NCI-H446 treated with DMSO at 0.1 percent for 48 hours (cell line): Measurements from ENCODE around the gene HSPA12B.

Experiments
- DNase-seq: peaks from one replicate; lab custom pipeline; 2025; lab: John Stamatoyannopoulos, UW

The HSPA12B gene

DNA sequence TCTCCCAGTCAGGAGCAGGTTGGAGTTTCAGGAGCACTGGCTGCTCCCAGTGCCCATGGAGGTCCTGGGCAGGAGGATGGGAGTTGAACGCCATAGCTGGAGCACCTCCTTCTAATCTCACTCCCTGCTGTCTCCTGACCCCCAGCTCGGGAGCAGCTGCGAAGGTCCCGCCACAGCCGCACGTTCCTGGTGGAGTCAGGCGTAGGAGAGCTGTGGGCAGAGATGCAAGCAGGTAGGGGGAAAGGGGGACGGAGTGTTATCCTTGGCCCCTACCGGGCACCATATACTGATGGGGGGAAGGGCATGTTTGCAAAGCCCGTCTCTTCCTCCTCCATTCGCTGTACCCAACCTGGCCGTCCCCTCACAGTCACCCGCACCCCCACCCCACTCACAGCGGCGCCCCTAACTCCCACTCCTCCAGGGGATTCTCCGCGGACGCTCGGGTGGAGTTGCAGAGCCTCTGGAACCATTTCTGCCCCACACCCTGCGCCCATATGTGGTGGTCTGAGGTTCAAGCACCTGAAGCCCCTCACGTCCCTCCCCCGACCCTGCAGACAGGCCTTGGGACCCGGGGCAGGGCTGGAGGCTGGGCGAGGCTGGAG is 16.7 kb downstream of the HSPA12B start:
- DNase-seq: no peak

DNA sequence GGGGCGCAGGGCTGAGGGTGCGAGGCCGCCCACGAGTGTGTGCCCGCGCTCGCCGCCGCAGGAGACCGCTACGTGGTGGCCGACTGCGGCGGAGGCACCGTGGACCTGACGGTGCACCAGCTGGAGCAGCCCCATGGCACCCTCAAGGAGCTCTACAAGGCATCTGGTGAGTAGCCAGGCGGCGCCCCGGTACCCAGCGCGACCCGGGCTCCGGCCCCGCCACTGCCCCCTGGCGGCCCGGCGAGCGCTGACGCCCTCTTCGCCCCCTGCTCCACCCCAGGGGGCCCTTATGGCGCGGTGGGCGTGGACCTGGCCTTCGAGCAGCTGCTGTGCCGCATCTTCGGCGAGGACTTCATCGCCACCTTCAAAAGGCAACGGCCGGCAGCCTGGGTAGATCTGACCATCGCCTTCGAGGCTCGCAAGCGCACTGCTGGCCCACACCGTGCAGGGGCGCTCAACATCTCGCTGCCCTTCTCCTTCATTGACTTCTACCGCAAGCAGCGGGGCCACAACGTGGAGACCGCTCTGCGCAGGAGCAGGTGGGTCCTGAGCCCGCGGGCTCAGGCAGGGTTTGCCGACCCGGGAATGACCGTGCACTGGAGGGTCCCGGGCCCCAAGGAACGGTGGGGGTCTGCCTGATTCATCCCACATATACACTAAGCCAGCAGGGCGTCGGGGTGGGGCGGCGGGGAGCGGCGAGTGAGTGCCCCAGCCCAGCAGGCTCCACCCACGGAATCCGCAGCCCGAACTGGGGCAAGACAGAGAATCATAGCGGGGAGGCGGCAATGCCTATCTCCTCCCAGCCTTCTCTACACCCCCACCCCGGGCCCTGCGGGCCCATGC is 17.4 kb downstream of the HSPA12B start:
- peak; percentile 10 for DNase-seq

DNA sequence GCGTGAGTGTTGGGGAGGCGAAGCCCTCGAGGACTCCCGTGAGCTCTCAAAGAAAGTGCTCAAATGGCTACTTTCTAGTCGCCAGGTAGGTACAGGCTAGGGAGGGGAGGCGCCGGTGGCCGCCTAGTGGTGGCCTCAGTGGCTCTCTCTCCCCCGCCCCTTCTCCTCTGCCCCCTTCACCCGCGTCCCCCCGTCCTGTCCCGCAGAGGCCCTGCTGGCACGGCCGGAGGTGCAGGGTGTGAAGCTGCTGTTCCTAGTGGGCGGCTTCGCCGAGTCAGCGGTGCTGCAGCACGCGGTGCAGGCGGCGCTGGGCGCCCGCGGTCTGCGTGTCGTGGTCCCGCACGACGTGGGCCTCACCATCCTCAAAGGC is 18.8 kb downstream of the HSPA12B start:
- DNase-seq: no peak

DNA sequence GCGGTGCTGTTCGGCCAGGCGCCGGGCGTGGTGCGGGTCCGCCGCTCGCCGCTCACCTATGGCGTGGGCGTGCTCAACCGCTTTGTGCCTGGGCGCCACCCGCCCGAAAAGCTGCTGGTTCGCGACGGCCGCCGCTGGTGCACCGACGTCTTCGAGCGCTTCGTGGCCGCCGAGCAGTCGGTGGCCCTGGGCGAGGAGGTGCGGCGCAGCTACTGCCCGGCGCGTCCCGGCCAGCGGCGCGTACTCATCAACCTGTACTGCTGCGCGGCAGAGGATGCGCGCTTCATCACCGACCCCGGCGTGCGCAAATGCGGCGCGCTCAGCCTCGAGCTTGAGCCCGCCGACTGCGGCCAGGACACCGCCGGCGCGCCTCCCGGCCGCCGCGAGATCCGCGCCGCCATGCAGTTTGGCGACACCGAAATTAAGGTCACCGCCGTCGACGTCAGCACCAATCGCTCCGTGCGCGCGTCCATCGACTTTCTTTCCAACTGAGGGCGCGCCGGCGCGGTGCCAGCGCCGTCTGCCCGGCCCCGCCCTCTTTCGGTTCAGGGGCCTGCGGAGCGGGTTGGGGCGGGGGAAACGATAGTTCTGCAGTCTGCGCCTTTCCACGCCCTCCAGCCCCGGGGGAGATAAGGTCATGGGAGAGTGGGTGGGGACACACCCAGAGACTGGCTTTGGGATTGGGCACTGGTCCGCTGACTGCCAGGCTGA is 19.3 kb downstream of the HSPA12B start:
- DNase-seq: no peak

DNA sequence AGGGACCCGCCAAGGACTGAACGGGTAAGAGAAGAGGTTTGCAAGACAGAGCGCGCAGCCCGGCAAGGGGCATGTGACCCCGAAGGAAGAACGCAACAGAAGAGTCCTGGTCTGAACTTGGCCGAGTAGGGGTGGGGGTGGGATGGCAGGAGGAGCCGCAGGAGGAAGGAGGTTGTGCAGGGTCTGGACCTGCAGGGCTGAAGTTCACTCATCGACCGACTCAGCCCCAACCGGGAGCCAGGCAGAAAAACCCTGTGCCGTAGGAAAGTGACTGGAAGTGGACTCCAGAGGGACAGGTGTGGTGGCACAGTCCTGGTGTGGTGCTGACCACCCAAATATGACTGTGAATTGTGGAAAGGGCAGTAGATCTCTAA is 19.9 kb downstream of the HSPA12B start:
- no peak for DNase-seq

DNA sequence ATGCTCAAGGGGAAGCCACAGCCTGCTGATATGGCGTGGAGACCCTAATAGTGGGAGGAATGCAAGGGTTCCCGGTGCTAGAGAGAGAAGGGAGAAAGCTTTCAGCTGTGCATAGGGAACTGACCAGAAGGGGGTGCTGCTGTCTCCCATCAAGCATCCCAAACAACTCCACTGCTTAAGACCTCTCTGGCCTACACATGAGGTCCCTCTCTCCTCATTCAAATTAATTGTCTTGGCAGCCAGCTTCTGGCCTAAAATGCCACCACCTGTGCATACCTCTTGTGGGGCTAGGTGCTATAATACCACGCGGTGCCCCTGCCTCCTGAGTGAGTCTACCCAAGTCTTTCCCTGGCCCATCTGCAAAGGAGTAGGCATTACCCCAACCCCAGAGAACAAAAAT is 20.6 kb downstream of the HSPA12B start:
- no peak for DNase-seq

DNA sequence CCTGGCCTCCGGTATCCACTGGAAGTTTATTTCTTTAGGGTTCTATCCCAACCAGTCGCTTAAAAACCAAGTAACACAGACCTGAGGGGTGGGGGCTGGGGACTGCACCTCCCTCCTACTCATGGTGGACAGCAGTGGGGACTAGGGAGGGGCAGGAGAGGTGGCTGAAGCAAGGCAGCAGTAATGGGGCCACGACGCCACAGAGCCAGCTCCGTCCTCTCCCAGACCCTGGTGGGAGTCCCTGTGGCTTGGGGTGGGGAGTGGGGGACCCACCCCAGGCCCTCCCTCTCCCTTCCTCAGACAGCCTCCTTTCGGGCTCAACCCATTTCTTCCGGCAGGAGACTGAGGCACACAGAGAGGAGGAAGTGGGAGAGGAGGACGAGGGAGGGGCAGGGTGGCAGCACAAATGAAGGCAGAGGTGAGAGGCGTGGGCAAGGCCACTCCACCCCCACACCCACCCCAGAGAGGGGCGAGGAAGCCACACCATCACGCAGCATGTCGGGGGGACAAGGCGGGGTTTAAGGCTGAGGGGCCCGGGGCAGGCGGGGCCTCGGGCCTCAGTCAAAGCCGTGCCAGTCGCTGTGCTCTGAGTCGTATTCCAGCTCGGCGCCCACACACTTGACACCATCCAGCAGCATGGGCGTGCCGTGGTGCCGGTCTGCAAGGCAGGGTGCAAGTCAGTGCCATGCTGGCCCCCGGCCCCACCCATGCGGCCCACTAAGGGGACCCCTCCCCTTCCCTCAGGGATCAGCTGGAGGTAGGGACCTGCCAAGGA is 21.2 kb downstream of the HSPA12B start:
- DNase-seq: no peak

DNA sequence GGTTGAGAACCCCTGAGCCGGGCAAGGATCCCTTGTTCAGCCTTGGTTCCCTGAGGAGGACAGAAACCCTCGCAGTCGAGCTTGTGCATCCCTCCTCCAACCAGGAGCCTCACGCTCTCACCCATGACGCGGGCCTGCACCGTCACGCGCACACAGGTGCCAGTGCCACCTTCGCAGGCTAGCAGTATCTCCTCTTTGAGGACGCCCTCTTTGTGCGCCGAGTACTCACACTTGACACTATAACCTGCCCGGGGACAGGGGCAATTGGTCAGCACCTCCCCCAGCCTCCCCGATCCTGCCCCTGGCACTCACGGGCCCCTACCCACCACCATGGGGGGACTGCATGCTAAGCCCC is 21.8 kb downstream of the HSPA12B start:
- no peak for DNase-seq

DNA sequence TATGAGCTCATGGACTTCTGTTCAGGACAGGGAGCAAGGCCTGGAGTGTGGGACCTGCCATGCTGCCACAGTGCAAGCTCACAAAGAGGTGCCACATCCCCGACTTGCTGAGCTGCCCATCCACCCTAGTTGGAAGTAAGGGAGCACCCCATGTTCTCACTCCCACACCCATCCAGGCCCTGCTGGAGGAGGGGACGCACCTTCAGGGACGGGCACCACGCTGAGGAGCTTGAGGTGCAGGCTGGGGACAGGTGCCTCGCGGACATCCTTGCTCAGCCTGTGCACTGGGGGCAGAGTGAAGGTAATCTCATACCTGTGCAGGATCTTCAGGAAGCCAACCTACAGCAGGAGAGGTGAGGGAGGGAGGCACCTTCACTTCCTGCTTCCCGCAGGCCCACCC is 22.8 kb downstream of the HSPA12B start:
- DNase-seq: no peak

DNA sequence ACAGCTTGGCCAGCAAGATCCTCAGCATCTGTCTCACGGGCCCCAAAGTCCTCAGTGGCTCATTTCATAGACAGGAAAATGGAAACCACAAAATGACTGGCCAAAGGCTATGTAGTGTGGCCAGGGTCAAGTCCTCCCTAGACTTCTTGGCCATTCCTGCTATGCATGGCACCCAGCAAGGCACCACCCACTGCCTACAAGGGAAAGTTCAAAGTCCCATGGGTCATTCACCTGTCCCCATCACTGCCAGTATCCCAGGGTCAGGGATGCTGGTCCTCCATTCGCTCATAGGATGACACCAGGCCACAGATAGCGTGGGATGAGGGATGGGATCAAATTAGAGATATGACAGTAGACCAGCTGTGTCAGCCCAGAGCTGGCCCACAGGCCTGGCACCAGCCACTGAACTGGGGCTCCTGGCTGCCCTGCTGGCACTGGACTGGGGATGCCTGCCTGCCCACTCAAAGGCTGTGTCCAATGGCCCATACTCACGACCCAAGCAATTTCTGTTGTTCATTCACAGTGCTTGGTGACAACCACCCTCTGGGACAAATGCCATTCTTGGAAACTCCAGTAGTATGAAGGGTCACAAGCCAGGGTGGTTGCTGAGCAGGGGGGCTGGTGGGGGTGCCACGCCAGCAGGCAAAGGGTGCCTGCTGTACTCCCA is 23.5 kb downstream of the HSPA12B start:
- DNase-seq: no peak

DNA sequence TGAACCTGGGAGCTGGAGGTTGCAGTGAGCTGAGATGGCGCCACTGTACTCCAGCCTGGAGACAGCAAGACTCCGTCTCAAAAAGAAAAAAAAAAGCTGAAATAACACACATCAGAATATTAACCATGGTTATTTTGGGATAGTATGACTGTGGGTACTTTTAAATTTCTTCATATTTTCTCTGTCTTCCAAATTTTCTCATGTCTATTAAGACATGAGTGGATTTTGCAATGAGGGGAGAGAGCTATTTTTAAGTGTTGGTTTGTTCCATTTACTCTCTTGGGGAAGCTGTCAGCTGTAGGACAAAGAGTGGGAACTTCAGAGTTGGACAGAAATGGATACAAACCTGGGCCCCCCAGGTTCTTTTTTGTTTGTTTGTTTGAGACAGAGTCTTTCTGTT is 24.8 kb downstream of the HSPA12B start:
- DNase-seq: no peak

DNA sequence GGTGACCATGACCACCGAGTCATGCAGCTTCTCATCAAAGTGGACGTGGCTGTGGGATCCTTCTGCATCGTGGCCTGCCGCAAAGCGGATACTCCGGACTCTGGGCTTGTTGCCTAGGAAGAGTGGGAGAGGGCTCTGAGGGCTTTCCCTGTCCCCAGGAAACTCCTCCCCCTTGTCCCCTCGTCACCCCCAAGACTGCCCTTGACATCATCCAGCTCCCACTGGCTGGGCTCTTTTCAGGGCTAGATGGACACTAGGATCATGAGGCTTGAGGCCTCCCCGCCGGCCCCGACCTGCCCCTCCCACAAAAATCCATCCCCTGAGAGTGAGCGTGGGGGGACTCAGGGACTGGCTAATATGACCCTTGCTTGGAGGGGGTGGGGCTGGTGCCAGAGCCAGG is 26.1 kb downstream of the HSPA12B start:
- DNase-seq: no peak

DNA sequence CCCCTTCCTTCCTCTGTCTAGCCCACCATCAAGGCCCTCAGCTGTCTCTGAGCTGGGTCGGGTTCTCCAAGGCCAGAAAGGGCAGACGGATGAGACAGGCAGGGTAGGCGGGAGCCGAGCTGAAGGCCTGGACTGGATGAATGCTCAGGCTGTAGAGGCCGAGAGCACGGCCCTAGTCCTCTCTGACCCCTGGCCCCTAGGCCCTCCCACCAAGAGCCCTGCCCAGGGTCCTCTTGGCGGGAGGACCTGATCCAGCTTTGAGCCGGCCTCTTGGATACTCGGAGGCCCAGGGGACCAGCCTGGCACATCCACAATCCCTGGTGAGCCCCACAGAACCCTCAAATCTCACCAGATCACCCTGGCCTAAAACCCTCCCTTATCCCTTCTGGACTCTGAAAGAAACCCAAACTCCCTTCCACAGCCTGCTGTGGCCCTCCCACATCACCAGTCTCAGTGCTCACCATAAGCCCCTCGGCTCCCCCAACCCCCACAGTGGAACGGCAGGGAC is 26.9 kb downstream of the HSPA12B start:
- no peak for DNase-seq

DNA sequence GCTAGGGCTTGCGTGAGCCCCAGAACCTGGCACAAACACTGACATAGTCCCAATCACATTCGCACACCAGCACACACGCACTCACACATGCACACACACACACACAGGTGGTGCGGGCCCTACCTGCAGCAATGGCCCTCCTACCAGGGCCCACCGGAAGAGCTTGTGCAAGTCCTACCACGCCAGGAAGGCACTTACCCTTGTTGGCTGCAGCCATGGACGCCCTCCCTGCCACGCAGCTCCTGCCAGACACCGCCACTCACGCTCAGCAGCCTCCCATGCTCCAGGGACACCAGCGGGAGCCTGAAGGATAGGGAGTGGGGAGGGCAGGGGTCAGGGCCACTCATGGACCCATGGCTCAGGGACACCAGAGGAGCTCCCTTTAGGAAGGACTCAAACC is 27.4 kb downstream of the HSPA12B start:
- DNase-seq: no peak

DNA sequence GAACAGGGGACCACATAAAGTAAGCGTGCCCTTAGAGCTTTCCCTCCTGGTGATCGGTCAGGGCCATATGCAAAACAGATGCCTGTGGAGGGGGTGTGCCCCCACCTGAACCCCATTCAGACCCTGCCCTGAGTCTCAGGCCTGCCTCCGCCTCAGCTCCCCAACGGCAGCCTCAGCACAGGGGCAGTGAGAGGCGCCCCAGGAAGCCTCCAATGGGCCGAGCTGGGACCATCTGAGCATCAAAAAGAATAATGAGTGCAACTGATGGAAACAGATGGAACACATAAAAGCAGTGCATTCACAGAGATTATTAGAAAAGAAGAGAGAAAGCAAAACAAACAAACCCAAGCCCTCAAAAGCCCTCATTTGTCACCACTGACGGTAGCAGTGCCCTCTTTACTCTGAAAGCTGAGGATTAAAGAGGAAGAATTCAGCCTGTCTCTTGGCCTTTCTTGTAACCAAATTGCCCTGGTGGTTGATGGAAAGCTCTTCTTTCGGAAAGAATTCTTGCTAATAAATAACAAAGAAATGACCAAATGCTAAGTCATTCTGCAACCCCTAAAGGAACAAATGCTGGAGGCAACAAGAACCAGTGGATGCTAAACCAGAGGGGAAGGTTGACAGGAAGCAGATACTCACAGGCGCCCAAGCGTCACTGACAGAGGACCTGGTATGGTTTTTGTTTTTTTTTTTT is 28.3 kb downstream of the HSPA12B start:
- no peak for DNase-seq

DNA sequence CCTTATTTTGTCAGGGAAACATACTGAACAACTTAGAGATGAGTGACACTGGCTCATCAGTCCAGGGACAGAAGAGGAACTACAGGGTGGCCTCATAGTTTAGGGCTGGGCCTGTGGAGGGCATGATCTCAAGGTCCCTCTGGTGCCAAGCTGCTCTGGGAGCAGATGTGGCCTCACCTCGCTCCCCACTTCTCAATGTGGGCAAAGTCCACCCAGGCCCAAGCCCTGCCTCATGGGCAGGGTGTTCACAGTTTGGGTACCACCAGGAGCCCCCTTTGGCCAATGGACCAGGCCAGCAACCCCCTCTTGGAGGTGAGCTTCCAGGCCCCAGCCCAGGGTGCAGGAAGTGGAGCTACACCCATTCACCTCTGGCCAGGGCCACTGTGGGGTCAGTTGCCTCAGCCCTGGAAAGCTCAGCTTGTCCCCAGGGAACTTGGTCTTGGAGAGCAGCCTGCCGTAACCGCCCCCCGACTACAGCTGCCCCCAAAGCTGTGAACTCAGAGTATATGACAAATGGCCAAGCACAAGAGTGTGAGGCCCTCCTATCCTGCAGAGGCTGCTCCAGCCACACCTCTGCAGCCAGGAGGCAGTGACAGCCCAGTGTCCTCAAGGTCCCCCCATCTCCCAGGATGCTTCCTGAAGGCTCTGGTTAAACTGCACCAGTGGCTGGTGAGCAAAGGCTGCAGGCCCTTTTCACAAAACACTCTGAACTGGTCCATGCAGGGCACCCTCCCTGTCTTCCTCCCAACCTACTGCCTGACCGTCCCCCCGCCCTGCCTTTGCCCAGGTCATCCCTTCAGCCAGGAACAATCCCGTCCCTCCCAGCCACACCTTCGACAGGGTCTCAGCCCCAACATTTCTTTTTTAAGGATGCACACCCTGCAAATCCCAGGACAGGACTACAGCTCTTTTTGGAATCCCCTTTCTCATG is 31.5 kb downstream of the HSPA12B start:
- no peak for DNase-seq

DNA sequence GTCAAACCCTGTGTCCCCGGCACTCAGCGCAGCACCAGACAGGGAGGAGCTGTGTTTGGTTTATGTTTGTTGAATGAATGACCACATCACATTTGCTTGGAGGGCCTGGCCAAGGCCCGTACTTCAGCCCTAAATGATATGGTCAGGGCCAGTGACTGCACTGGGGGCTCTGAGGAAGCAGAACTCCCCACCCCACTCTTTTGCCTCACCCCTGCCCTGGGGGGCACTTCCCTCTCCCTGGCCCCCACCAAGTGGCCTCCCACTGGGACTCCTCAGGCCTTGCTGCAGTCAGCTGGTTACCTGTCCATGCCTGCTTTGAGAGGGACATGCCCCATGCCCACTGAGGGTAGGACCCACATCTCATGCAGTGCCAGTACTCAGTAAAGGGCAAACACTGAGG is 32.2 kb downstream of the HSPA12B start:
- no peak for DNase-seq

DNA sequence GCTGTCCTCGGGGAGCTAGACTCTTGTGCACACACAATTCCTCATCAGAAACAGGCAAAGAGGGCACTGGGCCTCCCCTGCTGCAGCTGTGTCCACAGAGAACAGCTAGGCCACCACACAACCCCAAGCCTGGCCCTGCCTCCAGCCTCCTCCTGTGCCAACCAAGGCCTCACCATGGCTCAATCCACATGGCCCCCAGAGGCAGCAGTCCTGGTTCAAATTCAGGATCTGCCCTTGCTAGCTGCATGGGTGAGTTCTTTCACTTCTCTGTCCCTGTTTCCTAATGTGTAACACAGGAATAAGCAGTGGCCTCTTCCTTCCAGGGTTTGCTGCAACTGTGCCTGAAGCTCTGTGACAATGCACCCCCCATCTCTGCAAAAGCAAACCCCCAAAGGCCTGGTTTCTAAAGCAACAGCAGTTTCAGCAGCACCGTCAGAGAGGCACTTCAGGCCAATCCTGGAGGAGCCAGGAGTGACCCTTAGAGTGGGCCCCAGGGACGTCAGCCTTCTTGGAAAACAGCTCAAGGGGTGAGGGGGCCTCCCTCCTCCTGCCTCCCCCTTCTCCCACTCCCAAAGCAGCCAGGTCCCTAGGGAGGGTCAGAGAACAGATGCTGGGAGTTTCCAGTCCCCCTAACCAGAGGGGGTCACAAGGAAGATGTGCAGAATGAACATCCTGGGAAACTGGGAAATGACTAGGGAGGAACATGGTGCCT is 32.8 kb downstream of the HSPA12B start:
- DNase-seq: no peak

DNA sequence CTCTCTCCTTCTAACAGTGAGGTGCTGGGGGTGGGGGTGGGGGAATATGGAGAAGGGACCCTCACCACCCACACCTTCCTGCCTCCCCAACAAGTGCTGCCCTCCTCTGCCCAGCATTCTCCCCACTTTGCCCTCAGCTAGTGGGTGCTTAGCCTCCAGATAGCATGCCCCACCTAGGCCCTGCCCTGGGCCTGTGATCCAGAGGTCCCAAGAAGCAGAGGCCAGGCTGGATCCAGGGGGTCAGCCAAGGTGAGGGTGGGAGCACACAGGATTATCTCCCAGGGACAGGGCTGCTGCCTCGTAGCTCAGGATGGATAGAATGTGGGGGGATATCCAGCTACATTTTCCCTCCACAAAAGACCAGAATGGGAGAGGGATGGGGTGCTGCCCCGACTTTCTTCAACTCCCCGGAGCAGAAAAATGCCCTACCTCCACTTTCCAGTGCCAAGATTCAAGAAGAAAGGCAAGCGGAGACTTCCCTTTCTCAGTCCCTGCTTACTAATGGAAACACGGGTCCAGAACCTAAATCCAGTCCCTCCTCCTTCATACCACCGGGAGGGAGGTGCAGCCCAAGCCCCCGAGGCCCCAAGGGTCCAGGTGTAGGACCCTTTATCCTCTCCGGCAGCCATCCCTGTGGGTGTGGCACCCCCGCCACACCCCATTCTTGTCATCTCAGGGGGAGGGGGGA is 34.1 kb downstream of the HSPA12B start:
- DNase-seq: no peak
